Activated CD4-positive, alpha-beta T cell treated with anti-CD3 and anti-CD28 coated beads, Interleukin-2, amount 10 ng/mL, durations not matched to agents 24 days and 14 days (primary cell): ENCODE results near the gene CELF3. TPM values are rescaled to one million over a fixed set of nuclear protein-coding genes. Genes with fewer than 3 reads are reported as not detected.

Experiments
- DNase-seq: peaks from one replicate; pipeline ENCODE4 v3.0.0; 2022
- H3K27ac Mint-ChIP-seq: one replicate; pipeline ENCODE4 v1.8.0; 2022; ENCODE audit warnings: mild to moderate bottlenecking, mixed read lengths
- H3K27me3 Mint-ChIP-seq: one replicate; pipeline ENCODE4 v1.8.0; 2022; ENCODE audit warnings: mixed read lengths
- H3K36me3 Mint-ChIP-seq: one replicate; pipeline ENCODE4 v1.8.0; 2022; ENCODE audit warnings: low read depth, mild to moderate bottlenecking, mixed read lengths
- H3K4me1 Mint-ChIP-seq: one replicate; pipeline ENCODE4 v1.8.0; 2021; ENCODE audit warnings: mixed read lengths
- H3K4me3 Mint-ChIP-seq: one replicate; pipeline ENCODE4 v1.8.0; 2022; ENCODE audit warnings: mild to moderate bottlenecking, moderate library complexity, mixed read lengths
- H3K9me3 Mint-ChIP-seq: one replicate; pipeline ENCODE4 v1.8.0; 2021; ENCODE audit warnings: mixed read lengths
- intact Hi-C: fragments of 100-400 bp; cut with micrococcal nuclease; formaldehyde crosslinking; loops from one replicate; pipeline ENCODE4 v1.15.1; 2023
- total RNA-seq: library from RNA; stranded (reverse); gene quantifications from 2 replicates; pipeline ENCODE4 v1.2.3, GENCODE V29; 2022

The CELF3 gene
- total RNA-seq, 1 donor from 2014 or later, result not detected

GRCh38 chr1:151714820-151715725 is 1.5 kb downstream of the CELF3 start:
- DNase-seq, result no peak
- H3K4me1 Mint-ChIP-seq, result peaks cover 10% of the 10 kb centered on the region
- H3K36me3 Mint-ChIP-seq, result no peaks in the 10 kb centered on the region
- no peak overlapping the region for H3K27ac Mint-ChIP-seq
- H3K27me3 Mint-ChIP-seq, result peaks cover 57% of the 10 kb centered on the region
- H3K9me3 Mint-ChIP-seq, result no peaks in the 10 kb centered on the region
- intact Hi-C loops, result no loop called here
- no peak overlapping the region for H3K4me3 Mint-ChIP-seq

- H3K36me3 Mint-ChIP-seq, result no peaks in the 10 kb centered on the region
- H3K27ac Mint-ChIP-seq, result no peak overlapping the region
- peaks cover 9% of the 10 kb centered on the region for H3K4me1 Mint-ChIP-seq
- DNase-seq, result no peak
- H3K9me3 Mint-ChIP-seq, result no peaks in the 10 kb centered on the region
- intact Hi-C loops, result no loop called here
- no peak overlapping the region for H3K4me3 Mint-ChIP-seq
- H3K27me3 Mint-ChIP-seq, result peaks cover 47% of the 10 kb centered on the region
These were observed 2.7 kb downstream of the CELF3 start for GRCh38 chr1:151713874-151714273.

- no peaks in the 10 kb centered on the region for H3K36me3 Mint-ChIP-seq
These were observed 3.6 kb downstream of the CELF3 start for GRCh38 chr1:151713044-151713443.

GRCh38 chr1:151711951-151712350 is 4.7 kb downstream of the CELF3 start:
- peaks cover 28% of the 10 kb centered on the region for H3K27me3 Mint-ChIP-seq
- peaks cover 5% of the 10 kb centered on the region for H3K4me1 Mint-ChIP-seq
- no peak overlapping the region for H3K4me3 Mint-ChIP-seq
- no peak overlapping the region for H3K27ac Mint-ChIP-seq
- intact Hi-C loops, result no loop called here
- no peak for DNase-seq
- no peaks in the 10 kb centered on the region for H3K36me3 Mint-ChIP-seq
- no peaks in the 10 kb centered on the region for H3K9me3 Mint-ChIP-seq

More at GRCh38 chr1:151713044-151713443, 3.6 kb downstream of the CELF3 start:
- H3K4me1 Mint-ChIP-seq, result peaks cover 9% of the 10 kb centered on the region
- H3K9me3 Mint-ChIP-seq, result no peaks in the 10 kb centered on the region
- intact Hi-C loops, result no loop called here
- H3K4me3 Mint-ChIP-seq, result no peak overlapping the region
- H3K27ac Mint-ChIP-seq, result no peak overlapping the region
- DNase-seq, result no peak
- peaks cover 39% of the 10 kb centered on the region for H3K27me3 Mint-ChIP-seq

- Mint-ChIP-seq H3K4me3 (no peak overlapping the region), H3K9me3 (no peaks in the 10 kb centered on the region), H3K27ac (no peak overlapping the region), H3K4me1 (peaks cover 5% of the 10 kb centered on the region), H3K36me3 (no peaks in the 10 kb centered on the region), H3K27me3 (peaks cover 24% of the 10 kb centered on the region)
- intact Hi-C loops, result no loop called here
- DNase-seq, result no peak
These were observed 5.4 kb downstream of the CELF3 start for GRCh38 chr1:151711044-151711800.

GRCh38 chr1:151710187-151710840 is 6.3 kb downstream of the CELF3 start:
- H3K36me3 Mint-ChIP-seq, result no peaks in the 10 kb centered on the region
- DNase-seq, result peak; percentile 71
- H3K4me3 Mint-ChIP-seq, result no peak overlapping the region
- H3K27me3 Mint-ChIP-seq, result peaks cover 15% of the 10 kb centered on the region
- H3K4me1 Mint-ChIP-seq, result peaks cover 4% of the 10 kb centered on the region
- intact Hi-C loops, result no loop called here
- H3K9me3 Mint-ChIP-seq, result no peaks in the 10 kb centered on the region
- no peak overlapping the region for H3K27ac Mint-ChIP-seq

- H3K27ac Mint-ChIP-seq, result no peak overlapping the region
These were observed 7.7 kb downstream of the CELF3 start for GRCh38 chr1:151708891-151709290.

GRCh38 chr1:151707541-151708065 is 9.0 kb downstream of the CELF3 start:
- H3K4me3 Mint-ChIP-seq, result no peak overlapping the region
- peaks cover under 1% of the 10 kb centered on the region for H3K36me3 Mint-ChIP-seq
- no peaks in the 10 kb centered on the region for H3K9me3 Mint-ChIP-seq
- H3K27ac Mint-ChIP-seq, result no peak overlapping the region
- peaks cover 7% of the 10 kb centered on the region for H3K4me1 Mint-ChIP-seq
- no peak for DNase-seq
- intact Hi-C loops, result no loop called here
- H3K27me3 Mint-ChIP-seq, result peaks cover 3% of the 10 kb centered on the region

More at GRCh38 chr1:151708891-151709290, 7.7 kb downstream of the CELF3 start:
- H3K36me3 Mint-ChIP-seq, result no peaks in the 10 kb centered on the region
- intact Hi-C loops, result no loop called here
- peaks cover 6% of the 10 kb centered on the region for H3K27me3 Mint-ChIP-seq
- H3K4me3 Mint-ChIP-seq, result no peak overlapping the region
- DNase-seq, result no peak
- H3K9me3 Mint-ChIP-seq, result no peaks in the 10 kb centered on the region
- H3K4me1 Mint-ChIP-seq, result peaks cover 4% of the 10 kb centered on the region

- H3K27ac Mint-ChIP-seq, result no peak overlapping the region
- H3K36me3 Mint-ChIP-seq, result peaks cover 2% of the 10 kb centered on the region
- H3K9me3 Mint-ChIP-seq, result no peaks in the 10 kb centered on the region
- H3K27me3 Mint-ChIP-seq, result peaks cover 2% of the 10 kb centered on the region
- intact Hi-C loops, result no loop called here
- peaks cover 7% of the 10 kb centered on the region for H3K4me1 Mint-ChIP-seq
- no peak overlapping the region for H3K4me3 Mint-ChIP-seq
- no peak for DNase-seq
These were observed 9.9 kb downstream of the CELF3 start for GRCh38 chr1:151706464-151707415.

GRCh38 chr1:151705753-151706463 is 10.7 kb downstream of the CELF3 start:
- H3K36me3 Mint-ChIP-seq, result peaks cover 2% of the 10 kb centered on the region
- peaks cover 7% of the 10 kb centered on the region for H3K4me1 Mint-ChIP-seq
- no peak overlapping the region for H3K27ac Mint-ChIP-seq
- no peak for DNase-seq
- no peaks in the 10 kb centered on the region for H3K9me3 Mint-ChIP-seq
- H3K27me3 Mint-ChIP-seq, result peaks cover 2% of the 10 kb centered on the region
- intact Hi-C loops, result no loop called here
- H3K4me3 Mint-ChIP-seq, result no peak overlapping the region

GRCh38 chr1:151705146-151705545 is 11.5 kb downstream of the CELF3 start:
- H3K27me3 Mint-ChIP-seq, result peaks cover 2% of the 10 kb centered on the region
- H3K4me1 Mint-ChIP-seq, result peaks cover 7% of the 10 kb centered on the region
- no peak overlapping the region for H3K27ac Mint-ChIP-seq
- H3K9me3 Mint-ChIP-seq, result no peaks in the 10 kb centered on the region
- intact Hi-C loops, result no loop called here
- H3K36me3 Mint-ChIP-seq, result peaks cover 3% of the 10 kb centered on the region
- no peak for DNase-seq
- H3K4me3 Mint-ChIP-seq, result no peak overlapping the region

- Mint-ChIP-seq H3K27me3 (peaks cover 2% of the 10 kb centered on the region), H3K9me3 (no peaks in the 10 kb centered on the region), H3K27ac (no peak overlapping the region), H3K4me1 (peaks cover 7% of the 10 kb centered on the region), H3K36me3 (peaks cover 6% of the 10 kb centered on the region), H3K4me3 (no peak overlapping the region)
- intact Hi-C loops, result no loop called here
- DNase-seq, result no peak
These were observed 12.4 kb downstream of the CELF3 start for GRCh38 chr1:151704246-151704645.
